Activated T-helper 1 cell treated with anti-CD3 and anti-CD28 coated beads, Interleukin-2, amount 50 U/mL, for 16 hours (primary cell): ENCODE results near the gene AIP.

ENCODE experiments used
- DNase-seq, 2 donors: peaks; one replicate each; pipeline ENCODE4 v3.0.0-alpha.2; 2020; ENCODE audit warnings: low read depth in 1 of 2, low spot score in 1 of 2

AIP gene

DNA sequence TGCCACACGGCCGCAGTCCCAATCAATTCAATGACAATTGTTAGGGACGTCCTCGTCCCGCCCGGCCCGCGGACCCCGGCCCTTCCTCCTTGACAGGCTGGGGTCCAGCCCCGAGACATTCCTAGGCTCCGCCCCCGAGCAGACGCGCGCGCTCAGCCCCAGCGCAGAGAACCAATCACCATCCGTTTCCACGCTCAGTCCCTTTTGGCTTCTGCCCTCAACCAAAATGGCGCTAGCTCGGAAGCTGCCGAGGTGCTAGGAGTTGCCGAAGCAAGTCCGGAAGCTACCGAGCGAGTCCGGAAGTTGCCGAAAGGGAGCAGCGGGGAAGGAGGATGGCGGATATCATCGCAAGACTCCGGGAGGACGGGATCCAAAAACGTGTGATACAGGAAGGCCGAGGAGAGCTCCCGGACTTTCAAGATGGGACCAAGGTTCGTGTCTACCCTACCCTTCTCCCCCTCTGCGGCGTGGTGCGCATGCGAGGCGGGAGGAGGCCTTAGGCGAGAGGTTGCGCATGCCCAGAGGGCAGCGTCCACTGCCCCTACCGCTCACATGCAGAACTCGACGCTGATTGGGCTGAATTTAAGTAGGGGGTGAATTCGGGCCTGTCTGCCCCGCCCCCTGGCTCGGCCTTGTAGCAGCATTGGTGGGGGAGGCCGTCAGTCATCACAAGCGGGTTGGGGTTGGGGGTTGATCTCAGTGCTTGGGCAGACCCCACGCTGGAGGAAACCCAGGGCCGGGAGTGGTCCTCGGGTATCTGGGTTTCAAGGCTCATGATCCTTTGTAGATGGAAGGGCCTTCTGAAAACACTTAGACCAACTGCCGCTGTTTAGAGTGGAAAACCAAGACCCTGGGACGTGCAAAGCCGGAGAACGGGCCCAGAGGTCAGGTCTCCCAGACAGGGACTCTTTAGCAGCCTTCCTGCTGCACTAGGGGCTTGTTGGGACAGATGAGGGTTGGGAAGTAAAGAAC, at the start of gene AIP:
TSS of gene AIP (plus strand) at position 200 of the 972 bp plus-strand sequence. CDS start at position 333, 133 bp downstream.
- DNase-seq, result peak; percentile 92 to 93

DNA sequence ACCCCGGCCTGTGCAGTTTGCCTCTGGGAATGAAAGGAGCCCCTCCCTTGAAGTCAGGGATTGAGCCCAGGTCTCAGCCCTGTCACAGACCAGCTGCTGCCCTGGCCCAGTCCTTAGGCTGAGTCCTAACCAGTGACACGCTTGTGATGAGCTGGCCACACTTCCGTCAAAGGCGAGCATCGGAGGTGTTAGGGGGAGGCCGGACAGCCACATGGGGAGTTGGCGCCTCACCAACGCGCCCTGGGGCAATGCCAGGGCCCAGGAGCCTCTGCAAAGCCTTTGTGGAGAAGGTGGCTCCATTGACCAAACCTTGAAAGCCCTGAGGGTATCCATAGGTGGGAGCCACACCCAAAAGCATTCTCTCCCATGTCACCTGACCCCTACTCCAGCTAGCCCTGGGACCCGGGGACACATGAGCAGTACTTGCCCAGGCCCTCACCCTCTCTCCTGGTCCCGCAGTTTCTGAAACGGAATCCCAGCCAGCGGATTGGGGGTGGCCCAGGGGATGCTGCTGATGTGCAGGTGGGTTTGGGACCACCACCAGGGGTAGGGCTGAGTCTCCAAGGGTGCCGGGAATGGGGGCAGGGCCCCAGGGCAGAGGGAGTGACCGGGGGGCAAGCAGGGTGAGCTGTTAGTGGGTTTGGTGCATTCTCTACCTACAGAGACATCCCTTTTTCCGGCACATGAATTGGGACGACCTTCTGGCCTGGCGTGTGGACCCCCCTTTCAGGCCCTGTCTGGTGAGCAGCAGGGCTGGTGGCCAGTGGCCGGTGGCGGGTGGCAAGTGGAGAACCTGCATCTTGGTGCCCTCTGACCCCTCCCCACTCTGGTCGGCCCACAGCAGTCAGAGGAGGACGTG, 49.1 kb upstream of the AIP start:
- no peak for DNase-seq

DNA sequence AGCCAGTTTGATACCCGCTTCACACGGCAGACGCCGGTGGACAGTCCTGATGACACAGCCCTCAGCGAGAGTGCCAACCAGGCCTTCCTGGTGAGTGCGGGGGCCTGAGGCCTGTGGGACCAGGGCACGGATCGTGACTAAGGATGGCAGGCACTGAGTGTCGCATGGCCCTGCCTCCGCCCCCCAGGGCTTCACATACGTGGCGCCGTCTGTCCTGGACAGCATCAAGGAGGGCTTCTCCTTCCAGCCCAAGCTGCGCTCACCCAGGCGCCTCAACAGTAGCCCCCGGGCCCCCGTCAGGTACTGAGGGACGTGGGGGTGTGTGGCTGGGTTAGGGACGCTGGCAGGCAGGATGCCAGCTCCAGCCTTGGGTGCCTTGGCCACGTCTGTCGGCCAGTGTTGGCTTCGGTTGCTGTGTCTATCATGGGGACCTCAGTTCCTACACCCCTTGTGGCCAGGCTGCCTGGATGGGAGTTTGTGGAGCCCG, 48.4 kb upstream of the AIP start:
- no peak for DNase-seq

DNA sequence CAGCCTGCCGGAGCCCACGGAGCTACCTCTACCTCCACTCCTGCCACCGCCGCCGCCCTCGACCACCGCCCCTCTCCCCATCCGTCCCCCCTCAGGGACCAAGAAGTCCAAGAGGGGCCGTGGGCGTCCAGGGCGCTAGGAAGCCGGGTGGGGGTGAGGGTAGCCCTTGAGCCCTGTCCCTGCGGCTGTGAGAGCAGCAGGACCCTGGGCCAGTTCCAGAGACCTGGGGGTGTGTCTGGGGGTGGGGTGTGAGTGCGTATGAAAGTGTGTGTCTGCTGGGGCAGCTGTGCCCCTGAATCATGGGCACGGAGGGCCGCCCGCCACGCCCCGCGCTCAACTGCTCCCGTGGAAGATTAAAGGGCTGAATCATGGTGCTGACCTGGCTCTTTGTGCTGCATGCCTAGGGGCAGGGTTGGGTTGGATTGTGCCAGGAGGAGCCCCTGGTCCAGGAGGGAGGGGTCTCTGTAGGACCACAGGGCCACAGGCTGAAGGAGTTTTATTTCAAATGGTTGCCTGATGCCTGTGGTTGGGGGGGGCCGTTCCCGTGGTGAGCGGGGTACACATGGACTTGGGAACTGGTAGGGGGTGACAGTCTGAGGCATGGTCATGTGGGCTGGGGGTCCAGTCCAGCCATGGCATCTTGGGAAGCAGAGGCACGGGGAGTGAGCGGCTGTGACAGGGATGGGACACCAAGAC, 47.6 kb upstream of the AIP start:
- DNase-seq, result no peak

DNA sequence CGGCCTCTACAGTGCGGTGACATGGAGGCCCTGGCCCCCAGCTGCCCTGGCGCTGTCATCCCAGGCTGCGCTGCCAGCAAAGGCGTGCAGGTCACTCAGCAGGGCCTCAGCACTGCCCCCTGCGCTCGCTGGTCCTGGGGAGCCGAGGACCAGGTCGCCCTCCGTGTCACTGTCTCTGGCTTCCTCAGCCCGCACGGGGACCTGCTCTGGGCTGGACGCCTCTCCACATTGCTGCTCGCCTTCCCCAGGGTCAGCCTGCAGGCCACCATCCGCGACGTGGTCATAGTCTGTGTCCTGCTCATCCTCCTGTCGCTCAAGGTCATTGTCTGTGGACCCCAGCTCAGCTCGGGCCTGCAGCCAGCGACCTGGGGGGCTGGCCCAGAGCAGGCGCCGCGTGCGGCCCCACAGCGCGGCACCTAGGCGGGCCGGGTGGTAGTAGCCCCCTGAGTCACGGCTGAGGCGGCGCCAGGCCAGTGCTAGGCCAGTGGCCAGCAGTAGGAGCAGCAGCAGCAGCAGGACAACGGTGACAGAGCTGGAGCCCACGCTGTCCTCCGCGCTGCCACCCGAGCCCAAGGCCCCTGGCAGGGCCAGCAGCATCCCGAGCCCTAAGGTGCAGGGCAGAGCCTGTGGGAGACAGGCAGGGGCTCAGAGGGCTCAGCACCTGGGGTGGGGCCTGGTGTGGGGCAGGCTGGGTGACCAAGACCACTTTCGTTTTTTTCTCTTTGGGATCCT, 46.9 kb upstream of the AIP start:
- DNase-seq, result no peak

DNA sequence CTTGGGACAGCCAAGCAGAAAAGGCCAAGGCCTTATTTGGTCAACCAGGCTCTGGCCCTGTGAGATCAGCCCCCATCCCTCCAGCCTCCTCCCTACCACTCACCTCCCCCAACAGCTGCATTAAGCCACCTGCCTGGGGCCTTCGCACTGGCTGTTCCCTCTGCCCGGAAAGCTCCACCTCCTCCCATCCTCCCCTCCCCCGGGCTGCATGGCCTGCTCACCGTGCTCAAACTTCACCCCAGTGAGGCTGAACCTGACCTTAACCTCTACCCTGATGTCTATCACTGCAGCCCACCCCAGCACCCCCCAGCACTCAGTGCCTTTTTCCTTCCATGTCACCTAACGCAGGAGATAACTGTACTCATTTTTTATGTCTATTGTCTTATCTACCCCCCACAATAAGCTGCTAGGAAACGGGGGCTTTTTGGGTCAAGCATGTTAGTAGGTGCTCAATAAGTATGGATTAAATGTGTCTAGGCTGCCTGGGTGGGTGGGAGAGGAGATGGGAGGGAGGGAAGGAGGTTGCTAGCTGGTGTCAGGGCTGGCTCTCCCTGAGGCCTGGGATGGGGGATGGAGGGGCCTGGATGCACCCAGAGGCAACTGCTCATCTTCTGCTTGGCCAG, 46.3 kb upstream of the AIP start:
- DNase-seq, result peak in 1 of 2 donors; percentile 49

DNA sequence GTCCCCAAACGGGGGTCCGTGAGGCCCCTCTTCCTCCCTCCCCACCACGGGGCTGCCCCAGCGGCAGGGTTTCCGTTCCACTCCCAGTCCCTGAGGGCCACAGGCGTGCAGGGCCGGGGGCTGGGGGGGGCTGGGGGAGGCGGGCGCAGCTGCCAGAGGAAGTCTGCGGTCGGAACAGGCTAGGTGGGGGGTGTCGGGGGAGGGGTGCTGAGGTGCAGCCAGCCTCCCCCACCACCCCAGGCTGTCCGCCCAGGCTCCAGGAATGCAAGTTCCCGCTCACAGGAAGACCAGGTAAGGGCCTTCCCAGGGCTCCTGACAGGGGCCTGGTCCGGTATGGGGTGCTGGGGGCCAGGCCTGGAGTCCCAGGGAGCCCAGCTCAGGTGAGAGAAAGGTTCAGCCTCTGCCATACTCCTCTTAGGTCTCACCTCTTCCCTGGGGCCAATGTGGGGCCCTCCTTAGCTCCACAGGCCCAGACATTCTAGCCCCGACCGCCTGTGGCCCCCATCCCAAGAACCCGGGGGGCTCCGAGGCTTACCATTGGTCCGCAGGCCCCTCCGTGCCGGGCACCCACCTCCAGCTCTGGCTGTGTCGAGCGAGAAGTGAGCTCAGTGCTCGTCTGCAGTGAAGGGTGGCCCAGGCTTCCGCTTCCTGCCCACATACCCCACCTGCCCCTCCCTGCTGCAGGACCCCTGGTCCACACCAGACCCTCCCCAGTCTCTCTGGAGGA, 45.6 kb upstream of the AIP start, which contains the start of gene PTPRCAP:
TSS of gene PTPRCAP (minus strand) at position 601 of the 727 bp plus-strand sequence. CDS start at position 538, 63 bp downstream.
- peak; percentile 68 to 72 for DNase-seq

DNA sequence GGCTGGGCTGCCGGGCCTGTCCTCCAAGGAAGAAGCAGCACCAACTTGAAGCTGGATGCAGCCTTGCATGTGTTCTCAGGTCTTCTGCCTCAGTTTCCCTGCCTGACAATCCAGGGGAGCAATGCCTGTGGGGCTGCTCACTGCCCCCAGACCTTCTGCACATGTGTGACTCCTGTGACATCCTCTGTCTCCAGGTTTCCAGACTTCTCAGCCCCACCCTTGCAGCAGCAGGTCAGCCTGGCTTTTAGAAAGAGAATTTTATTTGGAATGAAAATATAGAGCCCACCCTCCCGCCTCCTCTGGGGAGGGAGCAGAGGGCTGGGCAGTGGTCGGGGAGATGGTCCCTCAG, 45.0 kb upstream of the AIP start:
- DNase-seq, result no peak

DNA sequence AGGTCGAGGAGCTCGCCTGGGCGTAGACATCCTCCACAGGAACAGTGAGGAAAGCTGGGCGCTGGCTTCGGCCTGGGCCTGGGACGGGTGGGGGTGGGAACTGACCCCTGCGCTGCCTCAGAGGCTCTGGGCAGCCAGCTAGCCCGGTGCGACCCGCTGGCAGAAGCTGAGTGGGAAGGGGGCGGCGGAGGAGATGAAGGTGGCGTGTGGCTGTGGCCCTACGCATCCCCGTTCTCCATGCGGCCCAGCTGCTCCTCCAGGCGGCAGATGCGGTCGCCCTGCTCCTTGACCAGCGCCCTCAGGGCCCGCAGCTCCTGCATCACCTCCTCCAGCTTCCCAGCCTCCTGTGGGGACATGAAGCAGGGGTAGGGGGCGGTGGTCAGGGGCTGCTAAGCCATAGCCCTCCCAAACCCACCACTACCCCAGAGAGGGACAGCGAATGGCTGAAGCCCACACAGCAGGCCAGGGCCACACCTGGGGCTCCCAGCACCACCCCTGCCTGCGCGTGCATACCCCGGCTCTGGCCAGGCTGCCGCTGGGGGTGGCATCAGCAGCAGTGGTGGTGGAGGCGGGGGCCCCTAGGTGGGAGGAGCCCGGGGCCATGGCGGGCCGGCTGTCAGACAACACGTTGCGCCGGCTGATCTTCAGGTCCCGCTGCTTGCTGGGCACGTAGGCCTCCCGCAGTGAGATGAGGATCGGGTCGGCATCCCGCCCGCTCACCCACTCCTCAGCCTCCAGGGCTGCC, 44.5 kb upstream of the AIP start:
- peak; percentile 56 to 64 for DNase-seq

DNA sequence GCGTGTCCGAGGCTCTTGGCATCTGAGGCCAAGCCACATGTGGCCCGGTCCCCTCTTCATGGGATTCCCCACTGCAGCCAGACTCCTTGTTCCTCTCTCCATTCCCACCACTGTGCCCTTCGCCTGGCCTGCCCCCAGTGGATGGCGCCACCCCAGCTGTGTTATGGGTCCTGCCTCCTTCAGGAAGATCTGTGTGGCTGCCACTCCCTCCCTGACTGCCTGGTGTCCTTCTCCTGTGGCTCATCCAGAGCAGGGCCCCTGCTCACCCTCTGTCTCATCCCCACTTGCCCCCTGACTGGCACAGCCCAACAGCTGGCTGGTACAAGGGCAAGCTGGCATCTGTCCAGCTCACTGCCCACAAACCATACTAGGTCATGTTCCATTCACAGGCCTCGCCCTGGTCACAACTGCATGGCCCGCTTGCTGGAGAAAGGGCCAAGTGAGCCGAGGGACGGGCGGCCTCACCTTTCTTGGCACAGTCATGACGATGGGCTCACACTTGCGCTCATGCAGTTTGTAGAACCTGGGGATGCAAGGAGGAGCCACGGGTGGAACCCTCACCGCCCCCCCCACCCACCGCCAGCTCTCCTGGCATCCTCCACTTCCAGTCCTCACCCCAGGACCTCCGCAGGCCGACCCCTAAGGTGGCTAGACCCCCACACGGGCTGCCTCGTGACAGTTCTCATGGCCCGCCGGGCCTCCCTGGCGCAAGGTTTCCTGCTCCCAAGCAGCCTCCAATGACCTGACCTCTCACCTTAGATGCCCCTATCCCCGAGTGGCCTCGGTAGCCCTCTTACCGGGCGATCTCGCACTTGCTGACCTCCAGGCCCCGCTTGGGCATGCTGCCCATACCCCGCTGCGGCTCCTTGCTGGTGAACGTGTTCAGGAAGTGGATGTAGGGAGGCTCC, 43.3 kb upstream of the AIP start:
- no peak for DNase-seq

DNA sequence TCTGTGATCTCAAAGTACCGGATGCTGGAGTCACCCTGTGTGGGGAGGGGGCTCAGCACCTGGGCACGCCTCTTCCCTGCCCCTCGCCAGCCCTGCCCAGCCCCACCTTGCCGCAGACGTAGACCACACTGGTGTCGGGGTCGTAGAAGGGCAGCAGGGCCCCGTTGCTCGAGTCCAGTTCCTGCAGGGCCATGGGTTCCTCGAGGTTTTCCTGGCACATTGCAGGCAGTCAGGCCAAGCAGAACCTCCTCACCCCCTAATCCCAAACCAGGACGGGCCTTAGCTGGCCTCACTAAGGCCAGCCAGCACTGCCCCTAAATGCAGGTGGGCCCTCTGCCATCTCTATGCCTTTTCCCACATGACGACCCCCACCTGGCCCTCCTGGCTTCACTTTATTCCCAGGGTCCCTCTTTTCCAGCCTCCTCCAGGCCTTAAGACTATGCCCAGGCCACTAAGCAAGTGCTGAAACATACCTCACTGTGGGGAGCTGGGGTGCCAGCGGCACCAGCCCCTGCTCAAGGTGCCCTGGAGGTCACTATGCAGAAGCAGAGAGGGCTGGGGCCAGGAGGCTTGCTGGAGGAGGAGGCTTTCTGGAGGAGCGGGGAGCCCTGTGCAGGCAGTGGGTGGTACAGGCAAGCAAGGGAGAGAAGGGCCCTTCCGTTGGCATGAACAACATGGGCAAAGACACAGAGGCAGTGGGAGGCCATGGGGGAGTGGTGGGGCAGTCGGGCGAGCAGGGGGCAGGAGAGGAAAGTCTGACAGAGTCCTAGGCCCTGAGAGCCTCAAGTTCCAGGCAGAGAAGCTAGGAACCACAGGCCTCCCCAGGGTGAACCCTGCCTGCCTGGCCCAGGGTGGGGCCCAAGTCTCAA, 42.4 kb upstream of the AIP start:
- no peak for DNase-seq

DNA sequence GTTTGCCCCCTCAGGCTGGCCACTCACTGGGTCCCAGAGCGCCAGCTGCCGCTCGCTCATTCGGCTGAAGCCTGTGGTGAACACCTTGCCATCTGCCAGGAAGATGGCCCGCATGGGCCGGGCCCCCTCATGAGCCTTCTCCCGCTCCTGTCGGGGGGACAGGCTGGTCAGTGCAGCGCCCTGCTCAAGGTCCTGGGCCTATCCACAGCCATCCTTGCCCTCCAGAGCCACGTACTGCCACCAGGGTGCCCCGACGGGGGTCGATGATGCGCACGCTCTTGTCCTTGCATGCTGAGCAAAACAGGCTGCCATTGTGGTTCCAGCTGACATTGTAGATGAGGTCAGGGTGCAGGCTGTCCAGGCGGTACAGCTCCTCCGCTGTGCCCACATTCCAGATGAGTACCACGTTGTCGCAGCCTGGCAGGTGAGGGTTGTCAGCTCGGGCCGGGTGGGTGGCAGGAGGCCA, 41.7 kb upstream of the AIP start:
- no peak for DNase-seq

DNA sequence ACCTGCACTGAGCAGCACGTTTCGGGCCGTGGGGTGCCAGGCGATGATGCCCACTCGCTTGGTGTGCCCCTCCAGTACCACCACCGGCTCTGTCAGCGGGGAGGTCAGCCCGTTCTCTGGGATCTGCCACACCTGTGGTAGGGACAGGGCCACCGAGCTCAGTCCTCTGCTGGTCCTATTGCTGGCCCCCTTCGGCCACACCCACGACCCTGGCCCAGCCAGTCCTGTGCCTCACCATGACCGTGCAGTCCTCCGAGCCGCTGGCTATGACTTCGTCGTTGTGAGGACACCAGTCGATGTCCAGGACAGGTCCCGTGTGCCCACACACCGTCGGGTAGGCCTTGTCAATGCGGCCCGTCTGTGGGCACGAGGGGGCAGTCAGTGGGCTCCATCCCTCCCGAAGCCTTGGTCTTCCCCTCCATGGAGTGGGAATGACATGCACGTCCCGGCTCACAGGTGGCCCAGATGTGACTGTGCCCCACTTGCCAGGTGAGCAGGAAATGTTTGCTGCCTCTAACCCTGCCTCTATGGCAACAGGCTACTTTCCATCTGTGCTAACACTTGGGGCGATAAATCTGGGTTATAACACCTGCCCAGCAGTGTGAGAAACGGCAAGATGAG, 41.0 kb upstream of the AIP start:
- DNase-seq, result no peak

DNA sequence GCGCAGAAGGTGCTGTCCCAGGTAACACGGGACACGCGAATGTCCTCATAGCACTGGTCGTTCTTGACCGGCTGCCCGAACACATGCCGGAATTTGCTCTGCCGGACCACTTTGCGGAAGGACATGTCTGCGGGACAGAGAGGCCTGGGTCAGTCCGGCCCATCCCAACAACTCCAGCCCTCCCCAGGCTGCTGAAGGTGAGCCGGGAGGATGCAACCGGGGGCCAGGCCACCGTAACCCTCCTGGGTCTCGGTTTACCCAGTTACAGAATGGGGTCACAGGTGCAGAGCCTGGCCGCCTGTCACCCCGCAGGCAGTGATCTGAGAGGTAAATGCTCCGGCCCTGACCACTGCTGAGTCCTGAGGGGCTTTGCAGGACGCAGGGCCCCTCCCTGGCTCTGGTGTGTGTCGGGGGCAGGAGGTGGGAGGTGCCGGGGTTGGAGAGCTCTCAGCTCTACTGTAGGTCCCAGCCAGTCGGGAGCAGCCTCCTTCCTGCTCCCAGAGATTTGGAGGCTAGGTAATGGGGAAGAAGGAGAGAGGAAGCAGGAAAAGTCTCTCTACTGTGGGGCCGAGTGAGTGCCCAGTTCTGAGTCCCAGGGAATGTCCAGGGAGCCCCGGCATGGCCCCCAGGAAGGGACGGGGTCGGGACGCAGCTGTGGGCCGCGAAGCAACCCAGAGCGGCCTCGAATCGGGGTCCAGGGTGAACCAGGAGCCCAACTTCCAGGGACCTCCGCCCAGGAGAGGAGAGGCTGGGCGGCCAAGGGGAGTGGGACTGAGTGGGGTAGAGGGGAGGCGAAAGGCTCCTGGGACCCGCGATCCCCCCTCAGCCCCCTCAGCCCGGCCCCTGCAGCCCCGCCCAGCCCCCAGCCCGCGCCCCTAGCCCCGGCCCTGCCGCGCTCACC, 40.1 kb upstream of the AIP start:
- DNase-seq, result no peak

DNA sequence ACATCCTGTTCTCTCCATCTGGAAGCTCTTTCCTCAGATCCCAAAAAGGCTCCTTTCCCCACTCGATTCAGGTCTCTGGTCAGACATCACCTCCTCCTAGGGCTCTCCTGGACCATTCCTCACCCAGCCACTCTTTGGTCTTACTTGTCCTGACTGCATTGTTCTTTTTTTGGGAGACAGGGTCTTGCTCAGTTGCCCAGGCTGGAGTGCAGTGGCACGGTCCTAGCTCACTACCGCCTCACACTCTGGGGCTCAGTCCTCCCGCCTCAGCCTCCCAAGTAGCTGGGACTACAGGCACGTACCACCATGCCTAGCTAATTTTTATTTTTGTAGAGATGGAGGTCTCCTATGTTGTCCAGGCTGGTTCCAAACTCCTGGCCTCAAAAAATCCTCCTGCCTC, 37.3 kb upstream of the AIP start:
- DNase-seq, result no peak
